Progenitor cell of endocrine pancreas (in vitro differentiated cells): ENCODE results near the gene PTER. TPM values are rescaled to one million over a fixed set of nuclear protein-coding genes. Genes with fewer than 3 reads are reported as not detected.

Source experiments
- DNase-seq: peaks from one replicate; pipeline ENCODE4 v3.0.0; 2021; ENCODE audit warnings: low spot score; ENCODE audit not compliant: unreplicated experiment
- H3K27ac Mint-ChIP-seq: 2 replicates; pipeline ENCODE4 v1.8.0; 2021; ENCODE audit warnings: mild to moderate bottlenecking, moderate library complexity, mixed read lengths
- H3K27me3 Mint-ChIP-seq: 2 replicates; pipeline ENCODE4 v1.8.0; 2021; ENCODE audit warnings: mixed read lengths
- H3K36me3 Mint-ChIP-seq: 2 replicates; pipeline ENCODE4 v1.8.0; 2022; ENCODE audit warnings: mixed read lengths; ENCODE audit not compliant: insufficient read depth
- H3K4me1 Mint-ChIP-seq: 2 replicates; pipeline ENCODE4 v1.8.0; 2021; ENCODE audit warnings: low read depth, mixed read lengths
- H3K4me3 Mint-ChIP-seq: 2 replicates; pipeline ENCODE4 v1.8.0; 2021; ENCODE audit warnings: low read depth, mild to moderate bottlenecking, moderate library complexity, mixed read lengths
- H3K9me3 Mint-ChIP-seq: 2 replicates; pipeline ENCODE4 v1.8.0; 2021; ENCODE audit warnings: low read depth, mixed read lengths
- CTCF ChIP-seq: fragments of 200-600 bp; sonication (generic); IDR thresholded peaks from one replicate; pipeline ENCODE4 v1.5.0; 2021; ENCODE audit warnings: antibody characterized with exemption, mild to moderate bottlenecking; ENCODE audit not compliant: unreplicated experiment
- total RNA-seq: library from RNA; stranded (reverse); gene quantifications from 2 replicates; pipeline ENCODE4 v1.2.1, GENCODE V29; 2021

The PTER gene
- total RNA-seq, 1 donor from 2014 or later, result 9.2 TPM

GRCh38 chr10:16445770-16446469 is 9.1 kb downstream of the PTER start:
- no peak overlapping the region for H3K27ac Mint-ChIP-seq
- peaks cover 8% of the 10 kb centered on the region for H3K4me1 Mint-ChIP-seq
- H3K36me3 Mint-ChIP-seq, result peaks cover 10% of the 10 kb centered on the region
- H3K27me3 Mint-ChIP-seq, result no peaks in the 10 kb centered on the region
- no peak for TF ChIP-seq CTCF
- no peak overlapping the region for H3K4me3 Mint-ChIP-seq
- H3K9me3 Mint-ChIP-seq, result peaks cover 3% of the 10 kb centered on the region
- DNase-seq, result no peak

- Mint-ChIP-seq H3K27ac (no peak overlapping the region), H3K36me3 (peaks cover 10% of the 10 kb centered on the region), H3K4me1 (no peaks in the 10 kb centered on the region), H3K4me3 (no peak overlapping the region), H3K27me3 (no peaks in the 10 kb centered on the region), H3K9me3 (peaks cover 3% of the 10 kb centered on the region)
- no peak for TF ChIP-seq CTCF
- no peak for DNase-seq
Observed at GRCh38 chr10:16449454-16449853, 12.6 kb downstream of the PTER start.

- Mint-ChIP-seq H3K9me3 (no peaks in the 10 kb centered on the region), H3K36me3 (no peaks in the 10 kb centered on the region), H3K4me3 (no peak overlapping the region), H3K4me1 (peaks cover 6% of the 10 kb centered on the region), H3K27me3 (no peaks in the 10 kb centered on the region), H3K27ac (no peak overlapping the region)
- DNase-seq, result no peak
- TF ChIP-seq CTCF, result no peak
Observed at GRCh38 chr10:16458166-16458955, 21.6 kb downstream of the PTER start.

- no peaks in the 10 kb centered on the region for H3K36me3 Mint-ChIP-seq
- H3K4me1 Mint-ChIP-seq, result peaks cover 6% of the 10 kb centered on the region
- H3K27me3 Mint-ChIP-seq, result no peaks in the 10 kb centered on the region
- TF ChIP-seq CTCF, result no peak
- H3K27ac Mint-ChIP-seq, result no peak overlapping the region
- no peaks in the 10 kb centered on the region for H3K9me3 Mint-ChIP-seq
- DNase-seq, result no peak
- H3K4me3 Mint-ChIP-seq, result no peak overlapping the region
Observed at GRCh38 chr10:16459423-16459939, 22.7 kb downstream of the PTER start.

- no peaks in the 10 kb centered on the region for H3K27me3 Mint-ChIP-seq
Observed at GRCh38 chr10:16466001-16466400, 29.2 kb downstream of the PTER start.

More at GRCh38 chr10:16466001-16466400, 29.2 kb downstream of the PTER start:
- DNase-seq, result no peak
- peaks cover 6% of the 10 kb centered on the region for H3K36me3 Mint-ChIP-seq
- TF ChIP-seq CTCF, result no peak
- peaks cover 2% of the 10 kb centered on the region for H3K4me1 Mint-ChIP-seq
- H3K9me3 Mint-ChIP-seq, result peaks cover 9% of the 10 kb centered on the region
- H3K4me3 Mint-ChIP-seq, result no peak overlapping the region
- no peak overlapping the region for H3K27ac Mint-ChIP-seq
